ENCODE results near the gene SLC30A4. TPM values are rescaled to one million over a fixed set of nuclear protein-coding genes. Genes with fewer than 3 reads are reported as not detected.

The SLC30A4 gene
- total RNA-seq, 3 donors from 2014 or later (not counting 1 experiment from before 2014, with no cell fraction given), result 9.2 to 11.5 (median 9.5) TPM

DNA sequence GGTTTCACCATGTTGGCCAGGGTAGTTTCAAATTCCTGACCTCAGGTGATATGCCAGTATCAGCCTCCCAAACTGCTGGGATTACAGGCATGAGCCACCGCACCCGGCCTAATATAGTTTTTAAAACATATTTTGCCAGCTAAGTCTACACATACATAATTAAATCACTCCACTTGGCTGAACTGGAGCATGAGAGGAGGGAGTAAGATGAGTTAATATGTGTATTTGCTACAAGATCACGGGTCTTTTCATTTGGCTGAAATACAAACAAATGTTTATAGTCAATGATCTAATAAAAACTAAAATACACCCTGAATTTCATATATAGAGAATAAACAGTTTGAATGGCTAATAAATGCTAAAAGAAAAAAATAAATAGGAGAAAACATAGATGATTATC, 25.3 kb downstream of the SLC30A4 start:
- H3K9me3 Mint-ChIP-seq, result no peaks in the 10 kb centered on the region
- Histone ChIP-seq H3K27me3 (ENCODE audit: control insufficient read depth, insufficient read depth, low read length) (no peaks in the 10 kb centered on the region), H3K4me1 (ENCODE audit: control insufficient read depth, insufficient read depth, low read length) (no peaks in the 10 kb centered on the region), H3K4me3 (ENCODE audit: low read length) (no peak overlapping the region), H3K9me3 (ENCODE audit: control insufficient read depth, insufficient read depth, low read length) (no peaks in the 10 kb centered on the region), H3K27ac (ENCODE audit: low read length) (no peak overlapping the region), H3K36me3 (ENCODE audit: control insufficient read depth, insufficient read depth, low read length) (no peaks in the 10 kb centered on the region)
- no peaks in the 10 kb centered on the region for H3K27me3 Mint-ChIP-seq (ENCODE audit: low read depth in 2 of 2)
- intact Hi-C loops (cut with micrococcal nuclease), result no loop called here
- no peaks in the 10 kb centered on the region for H3K4me1 Mint-ChIP-seq
- TF ChIP-seq CTCF (IDR thresholded peaks at IDR 0.05), result no peak
- 100% methylated on average over 1 of the region's 3 CpGs for WGBS (ENCODE audit: insufficient coverage)
- H3K27ac Mint-ChIP-seq, result no peak overlapping the region
- no peak overlapping the region for H3K4me3 Mint-ChIP-seq
- ATAC-seq, result no peak
- no peak for DNase-seq
- H3K36me3 Mint-ChIP-seq, result no peaks in the 10 kb centered on the region

GRCh38 chr15:45496658-45497057, 25.9 kb downstream of the SLC30A4 start:
- ATAC-seq (no peak), DNase-seq (no peak)
- no peak overlapping the region for H3K4me3 ChIP-seq (ENCODE audit: low read length)
- no peak overlapping the region for H3K27ac ChIP-seq (ENCODE audit: low read length)
- Mint-ChIP-seq H3K4me3 (no peak overlapping the region), H3K27me3 (ENCODE audit: low read depth in 2 of 2) (no peaks in the 10 kb centered on the region), H3K4me1 (no peaks in the 10 kb centered on the region), H3K36me3 (no peaks in the 10 kb centered on the region), H3K27ac (no peak overlapping the region), H3K9me3 (no peaks in the 10 kb centered on the region)
- intact Hi-C loops (cut with micrococcal nuclease), result no loop called here
- no peaks in the 10 kb centered on the region for H3K9me3 ChIP-seq (ENCODE audit: control insufficient read depth, insufficient read depth, low read length)
- H3K4me1 ChIP-seq (ENCODE audit: control insufficient read depth, insufficient read depth, low read length), result no peaks in the 10 kb centered on the region
- 95% methylated on average over 2 of the region's 2 CpGs for WGBS (ENCODE audit: insufficient coverage)
- TF ChIP-seq CTCF (IDR thresholded peaks at IDR 0.05), result no peak
- H3K27me3 ChIP-seq (ENCODE audit: control insufficient read depth, insufficient read depth, low read length), result no peaks in the 10 kb centered on the region
- no peaks in the 10 kb centered on the region for H3K36me3 ChIP-seq (ENCODE audit: control insufficient read depth, insufficient read depth, low read length)

- no peaks in the 10 kb centered on the region for H3K36me3 Mint-ChIP-seq
- no peak overlapping the region for H3K4me3 Mint-ChIP-seq
- TF ChIP-seq CTCF (IDR thresholded peaks at IDR 0.05), result no peak
- no peak overlapping the region for H3K4me3 ChIP-seq (ENCODE audit: low read length)
- intact Hi-C loops (cut with micrococcal nuclease), result no loop called here
- ATAC-seq (no peak), DNase-seq (no peak)
- H3K36me3 ChIP-seq (ENCODE audit: control insufficient read depth, insufficient read depth, low read length), result no peaks in the 10 kb centered on the region
- no peaks in the 10 kb centered on the region for H3K9me3 ChIP-seq (ENCODE audit: control insufficient read depth, insufficient read depth, low read length)
- H3K27ac Mint-ChIP-seq, result no peak overlapping the region
- H3K27me3 ChIP-seq (ENCODE audit: control insufficient read depth, insufficient read depth, low read length), result no peaks in the 10 kb centered on the region
- H3K4me1 Mint-ChIP-seq, result no peaks in the 10 kb centered on the region
- H3K9me3 Mint-ChIP-seq, result no peaks in the 10 kb centered on the region
- 89% methylated on average over 2 of the region's 3 CpGs for WGBS (ENCODE audit: insufficient coverage)
- no peaks in the 10 kb centered on the region for H3K27me3 Mint-ChIP-seq (ENCODE audit: low read depth in 2 of 2)
- no peaks in the 10 kb centered on the region for H3K4me1 ChIP-seq (ENCODE audit: control insufficient read depth, insufficient read depth, low read length)
- H3K27ac ChIP-seq (ENCODE audit: low read length), result no peak overlapping the region
Measured at GRCh38 chr15:45495588-45495987, 27.0 kb downstream of the SLC30A4 start.

DNA sequence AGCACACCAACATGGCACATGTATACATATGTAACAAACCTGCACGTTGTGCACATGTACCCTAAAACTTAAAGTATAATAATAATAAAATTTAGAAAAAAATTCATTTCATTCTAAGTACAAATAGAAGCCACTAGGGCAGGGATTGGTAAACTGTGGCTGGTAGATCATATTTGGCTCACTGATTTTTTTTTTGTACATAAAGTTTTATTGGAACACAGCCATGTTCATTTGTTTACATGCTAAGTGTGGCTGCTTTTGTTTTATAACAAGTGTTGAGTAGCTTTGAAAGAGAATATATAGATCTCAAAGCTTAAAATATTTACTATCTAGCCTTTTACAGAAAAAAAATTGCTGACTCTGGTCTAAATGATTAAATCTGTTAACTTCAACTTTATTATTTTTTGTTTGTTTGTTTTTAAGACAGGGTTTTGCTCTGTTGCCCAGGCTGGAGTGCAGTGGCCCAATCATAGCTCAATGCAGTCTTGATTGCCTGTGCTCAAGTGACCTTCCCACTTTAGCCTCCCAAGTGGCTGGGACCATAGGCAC, 32.8 kb downstream of the SLC30A4 start:
- ATAC-seq, result no peak
- H3K9me3 Mint-ChIP-seq, result no peaks in the 10 kb centered on the region
- no peak for TF ChIP-seq CTCF (IDR thresholded peaks at IDR 0.05)
- no peaks in the 10 kb centered on the region for H3K27me3 ChIP-seq (ENCODE audit: control insufficient read depth, insufficient read depth, low read length)
- no peaks in the 10 kb centered on the region for H3K27me3 Mint-ChIP-seq (ENCODE audit: low read depth in 2 of 2)
- no peak for DNase-seq
- H3K27ac ChIP-seq (ENCODE audit: low read length), result no peak overlapping the region
- intact Hi-C loops (cut with micrococcal nuclease), result no loop called here
- H3K4me1 ChIP-seq (ENCODE audit: control insufficient read depth, insufficient read depth, low read length), result no peaks in the 10 kb centered on the region
- H3K27ac Mint-ChIP-seq, result no peak overlapping the region
- WGBS (ENCODE audit: insufficient coverage), result no CpG with 5 or more reads among the region's 1 CpG
- H3K4me3 Mint-ChIP-seq, result no peak overlapping the region
- no peaks in the 10 kb centered on the region for H3K9me3 ChIP-seq (ENCODE audit: control insufficient read depth, insufficient read depth, low read length)
- no peaks in the 10 kb centered on the region for H3K36me3 Mint-ChIP-seq
- peaks cover 10% of the 10 kb centered on the region for H3K36me3 ChIP-seq (ENCODE audit: control insufficient read depth, insufficient read depth, low read length)
- no peak overlapping the region for H3K4me3 ChIP-seq (ENCODE audit: low read length)
- H3K4me1 Mint-ChIP-seq, result no peaks in the 10 kb centered on the region
